GM19238 (cell line): ENCODE results near the gene STK33.

Experiments
- DNase-seq: peaks from one replicate; pipeline ENCODE4 v3.0.0; 2011; ENCODE audit warnings: low spot score; ENCODE audit not compliant: insufficient read length

The STK33 gene

GRCh38 chr11:8357505-8357888 is 236.5 kb downstream of the STK33 start:
- no peak for DNase-seq

GRCh38 chr11:8356721-8357504 is 237.1 kb downstream of the STK33 start:
- no peak for DNase-seq

GRCh38 chr11:8356216-8356615 is 237.8 kb downstream of the STK33 start:
- DNase-seq: no peak

GRCh38 chr11:8355416-8355742 is 238.6 kb downstream of the STK33 start:
- DNase-seq: no peak

- no peak for DNase-seq
Measured at GRCh38 chr11:8354622-8355415, 239.2 kb downstream of the STK33 start.

GRCh38 chr11:8352876-8353505 is 241.0 kb downstream of the STK33 start:
- no peak for DNase-seq

GRCh38 chr11:8352103-8352875 is 241.7 kb downstream of the STK33 start:
- no peak for DNase-seq

GRCh38 chr11:8351223-8351622 is 242.8 kb downstream of the STK33 start:
- DNase-seq: no peak

GRCh38 chr11:8347978-8348377 is 246.1 kb downstream of the STK33 start:
- DNase-seq: no peak

GRCh38 chr11:8346157-8346755 is 247.8 kb downstream of the STK33 start:
- no peak for DNase-seq

GRCh38 chr11:8345179-8345578 is 248.8 kb downstream of the STK33 start:
- no peak for DNase-seq

GRCh38 chr11:8344346-8344745 is 249.7 kb downstream of the STK33 start:
- DNase-seq: no peak

- peak; percentile 45 for DNase-seq
Measured at GRCh38 chr11:8342821-8343681, 251.0 kb downstream of the STK33 start.

GRCh38 chr11:8341996-8342395 is 252.0 kb downstream of the STK33 start:
- no peak for DNase-seq
